Inflammatory macrophage (primary cell): ENCODE results near the gene OAF.
"Not testable (repeated sequence)": the region's sequence is repeated elsewhere in the genome, so short reads cannot be mapped to it uniquely, and the experiment has no call there.

Experiments used
- DNase-seq, 2 donors: peaks; one replicate each; pipeline ENCODE4 v3.0.0-alpha.2; 2020 to 2022

Gene OAF

GRCh38 chr11:120244476-120245365 is 33.9 kb downstream of the OAF start:
- DNase-seq: no peak

- DNase-seq: no peak
Observed at GRCh38 chr11:120245434-120245833, 34.6 kb downstream of the OAF start.

- DNase-seq: peak in 1 of 2 donors; percentile 9
Observed at GRCh38 chr11:120248551-120249278, 37.9 kb downstream of the OAF start.

- no peak for DNase-seq
Observed at GRCh38 chr11:120249279-120250262, 38.7 kb downstream of the OAF start.

GRCh38 chr11:120253377-120253776 is 42.5 kb downstream of the OAF start:
- not testable (repeated sequence) for DNase-seq

- no peak for DNase-seq
Observed at GRCh38 chr11:120254788-120255518, 44.1 kb downstream of the OAF start.

- DNase-seq: no peak
Observed at GRCh38 chr11:120255519-120255866, 44.7 kb downstream of the OAF start.

- no peak for DNase-seq
Observed at GRCh38 chr11:120256178-120256577, 45.3 kb downstream of the OAF start.

GRCh38 chr11:120256779-120257178 is 45.9 kb downstream of the OAF start:
- no peak for DNase-seq

GRCh38 chr11:120257346-120257745 is 46.5 kb downstream of the OAF start:
- no peak for DNase-seq

GRCh38 chr11:120258661-120259060 is 47.8 kb downstream of the OAF start:
- DNase-seq: no peak

GRCh38 chr11:120259241-120259640 is 48.4 kb downstream of the OAF start:
- no peak for DNase-seq

GRCh38 chr11:120259988-120260565 is 49.2 kb downstream of the OAF start:
- no peak for DNase-seq

- DNase-seq: no peak
Observed at GRCh38 chr11:120260616-120261015, 49.8 kb downstream of the OAF start.

GRCh38 chr11:120261321-120261720 is 50.5 kb downstream of the OAF start:
- no peak for DNase-seq

GRCh38 chr11:120261931-120262330 is 51.1 kb downstream of the OAF start:
- no peak for DNase-seq

- no peak for DNase-seq
Observed at GRCh38 chr11:120267319-120267718, 56.5 kb downstream of the OAF start.

- DNase-seq: no peak
Observed at GRCh38 chr11:120268686-120269085, 57.9 kb downstream of the OAF start.

GRCh38 chr11:120270386-120270785 is 59.6 kb downstream of the OAF start:
- DNase-seq: no peak

- DNase-seq: no peak
Observed at GRCh38 chr11:120271672-120272071, 60.8 kb downstream of the OAF start.

- no peak for DNase-seq
Observed at GRCh38 chr11:120272303-120272702, 61.5 kb downstream of the OAF start.

GRCh38 chr11:120273432-120273831 is 62.6 kb downstream of the OAF start:
- no peak for DNase-seq
